Activated CD4-positive, CD25-positive, alpha-beta regulatory T cell treated with anti-CD3 and anti-CD28 coated beads, Interleukin-2, amount 50 U/mL, for 24 hours (primary cell): ENCODE measurements around the gene SLC13A3.

ENCODE experiments used
- ATAC-seq, 2 donors: fragments of 150-1000 bp; cut with Tn5 transposase; one replicate each; pipeline ENCODE4 v1.10.0; 2021; ENCODE audit warnings: mild to moderate bottlenecking in 1 of 2, moderate library complexity in 1 of 2

Gene SLC13A3

DNA sequence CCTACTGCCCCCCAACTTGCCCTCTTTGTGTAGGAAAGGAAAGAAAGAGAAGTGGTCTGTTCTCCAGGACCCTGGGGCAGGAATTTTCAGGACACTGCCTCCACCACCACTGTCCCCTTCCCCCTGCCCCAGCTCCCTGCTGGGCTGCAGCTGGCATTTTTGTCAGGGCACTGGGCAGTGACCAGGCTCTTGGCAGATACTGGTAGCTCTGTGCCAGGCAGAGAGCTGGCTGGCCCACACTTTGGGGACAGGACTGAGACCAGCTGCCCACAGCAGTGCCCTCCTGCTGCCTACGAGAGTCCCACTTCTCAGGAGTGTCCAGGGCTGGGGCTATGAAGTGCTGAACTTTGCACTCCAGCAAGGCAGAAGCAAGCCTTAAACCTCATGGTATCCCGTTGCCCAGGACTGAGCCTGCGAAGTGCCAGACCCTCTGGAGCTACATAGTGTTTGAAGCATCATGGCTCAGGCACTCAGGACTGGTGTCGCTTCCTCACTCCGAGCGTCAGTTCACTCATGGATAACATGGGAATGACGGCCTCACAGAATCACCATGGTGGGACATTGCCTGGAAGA is 19.3 kb downstream of the SLC13A3 start:
- ATAC-seq: no peak

DNA sequence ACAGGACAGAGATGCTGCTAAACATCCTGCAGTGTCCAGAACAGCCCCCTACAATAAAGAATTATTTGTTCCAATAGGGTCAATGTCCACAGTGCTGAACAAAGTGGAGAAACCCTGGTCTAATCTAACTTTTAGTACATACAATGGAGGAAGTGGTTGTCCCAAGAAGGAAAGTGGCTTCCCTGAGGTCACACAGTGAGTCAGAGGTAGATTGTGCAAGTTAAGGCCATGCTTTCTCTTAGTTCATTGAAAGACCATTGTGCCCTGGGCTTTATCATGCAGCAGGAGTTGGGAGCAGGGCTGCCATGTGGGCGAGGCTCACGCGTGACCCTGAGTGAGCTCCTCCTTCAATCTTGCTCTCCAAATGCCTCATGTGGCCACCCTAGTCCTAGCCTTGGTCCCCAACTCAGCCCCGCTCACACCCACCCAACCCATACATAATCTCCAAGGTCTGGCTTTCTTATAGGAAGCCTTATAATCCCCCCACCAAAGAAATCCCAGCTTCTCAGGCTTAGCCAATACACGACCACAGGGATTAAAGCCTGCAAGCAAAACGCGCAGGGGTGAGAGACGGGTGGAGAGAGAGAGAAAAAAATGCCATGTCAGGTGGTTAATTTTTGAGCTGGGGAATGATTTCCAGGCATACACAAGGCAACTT is 19.9 kb downstream of the SLC13A3 start:
- no peak for ATAC-seq

DNA sequence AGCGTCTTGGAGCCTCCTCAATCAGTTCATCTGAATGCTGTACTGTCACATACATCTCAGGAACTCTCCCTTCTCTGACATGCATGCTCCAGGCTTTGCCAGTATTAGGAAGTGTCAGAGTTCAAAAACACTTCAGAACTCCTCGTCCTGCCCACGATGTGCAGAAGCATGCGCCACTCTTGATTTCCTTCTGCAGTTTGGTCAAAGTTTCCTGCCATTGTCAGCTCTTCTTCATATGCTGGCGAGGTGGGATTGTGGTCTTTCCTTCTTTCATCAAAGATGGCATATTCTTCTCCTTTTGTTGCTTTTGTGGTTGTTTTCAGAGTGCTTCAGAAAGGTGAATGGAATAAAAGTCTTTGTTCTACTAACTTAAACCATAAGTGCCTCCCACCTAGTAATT is 21.0 kb downstream of the SLC13A3 start:
- ATAC-seq: no peak

- no peak for ATAC-seq
These were observed 21.9 kb downstream of the SLC13A3 start for GRCh38 chr20:46629341-46629740.

- no peak for ATAC-seq
These were observed 24.0 kb downstream of the SLC13A3 start for GRCh38 chr20:46627234-46627633.

GRCh38 chr20:46626758-46627157 is 24.5 kb downstream of the SLC13A3 start:
- ATAC-seq: no peak

DNA sequence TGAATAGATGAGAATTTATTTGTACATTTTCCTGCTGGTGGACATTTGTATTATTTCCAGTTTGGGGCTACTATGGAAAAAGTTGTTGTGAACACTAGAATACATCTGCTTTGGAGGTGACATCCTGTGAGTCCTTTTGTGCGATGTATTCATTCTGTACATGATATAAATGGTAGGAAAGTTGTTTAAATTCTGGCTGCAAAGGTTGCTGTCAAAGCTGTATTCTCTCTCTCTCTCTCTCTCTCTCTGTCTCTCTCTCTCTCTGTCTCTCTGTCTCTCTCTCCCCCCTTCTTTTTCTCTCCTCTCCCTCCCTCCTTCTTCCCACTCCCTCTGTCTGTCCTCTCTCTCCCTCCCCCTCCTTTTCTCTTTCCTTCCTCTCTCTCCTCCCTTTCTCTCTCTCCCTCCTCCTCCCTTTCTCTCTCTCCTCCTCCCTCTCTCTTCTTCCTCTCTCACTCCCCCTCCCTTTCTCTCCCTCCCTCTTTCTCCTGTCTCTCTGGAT is 25.3 kb downstream of the SLC13A3 start:
- ATAC-seq: no peak

DNA sequence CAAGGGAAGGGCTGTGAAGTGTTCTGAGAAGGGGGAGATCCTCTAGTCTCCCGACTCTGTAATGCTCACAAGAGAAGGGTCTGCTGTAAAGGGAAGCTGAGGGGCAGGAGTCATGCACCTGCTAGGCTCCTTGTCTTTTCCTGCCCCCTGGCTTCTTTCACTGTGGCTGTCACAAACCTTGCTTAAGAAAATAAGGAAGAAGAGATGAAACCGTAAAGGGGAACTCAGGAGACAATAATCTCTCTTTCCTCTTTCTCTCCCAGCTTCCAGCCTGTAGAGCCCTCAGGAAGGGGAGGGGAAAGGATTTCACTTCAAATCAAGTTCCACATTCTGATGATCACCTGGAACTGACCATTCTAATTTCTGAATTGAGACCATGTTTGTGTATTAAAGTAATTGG is 26.3 kb downstream of the SLC13A3 start:
- no peak for ATAC-seq

DNA sequence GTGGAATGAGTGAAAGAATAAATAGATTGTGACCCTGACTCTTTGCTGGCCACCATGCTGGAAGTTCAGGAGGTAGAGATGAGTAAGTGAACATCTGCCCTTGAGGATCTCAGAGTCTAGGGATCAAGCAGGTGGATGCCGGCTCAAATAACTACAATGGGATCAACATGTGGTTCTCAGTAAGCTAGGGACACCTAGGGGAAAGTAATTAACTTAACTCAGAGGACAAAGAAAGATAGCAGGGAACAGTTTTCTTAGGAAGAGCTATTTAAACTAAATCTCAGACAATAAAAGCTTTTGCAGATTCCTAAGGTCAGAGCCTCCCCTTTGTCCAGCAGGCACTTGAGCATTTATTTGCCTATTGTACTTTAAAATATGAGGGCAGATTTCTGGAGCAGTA is 29.1 kb downstream of the SLC13A3 start:
- no peak for ATAC-seq

GRCh38 chr20:46621492-46621891 is 29.8 kb downstream of the SLC13A3 start:
- ATAC-seq: no peak

- no peak for ATAC-seq
These were observed 31.8 kb downstream of the SLC13A3 start for GRCh38 chr20:46619445-46619844.

DNA sequence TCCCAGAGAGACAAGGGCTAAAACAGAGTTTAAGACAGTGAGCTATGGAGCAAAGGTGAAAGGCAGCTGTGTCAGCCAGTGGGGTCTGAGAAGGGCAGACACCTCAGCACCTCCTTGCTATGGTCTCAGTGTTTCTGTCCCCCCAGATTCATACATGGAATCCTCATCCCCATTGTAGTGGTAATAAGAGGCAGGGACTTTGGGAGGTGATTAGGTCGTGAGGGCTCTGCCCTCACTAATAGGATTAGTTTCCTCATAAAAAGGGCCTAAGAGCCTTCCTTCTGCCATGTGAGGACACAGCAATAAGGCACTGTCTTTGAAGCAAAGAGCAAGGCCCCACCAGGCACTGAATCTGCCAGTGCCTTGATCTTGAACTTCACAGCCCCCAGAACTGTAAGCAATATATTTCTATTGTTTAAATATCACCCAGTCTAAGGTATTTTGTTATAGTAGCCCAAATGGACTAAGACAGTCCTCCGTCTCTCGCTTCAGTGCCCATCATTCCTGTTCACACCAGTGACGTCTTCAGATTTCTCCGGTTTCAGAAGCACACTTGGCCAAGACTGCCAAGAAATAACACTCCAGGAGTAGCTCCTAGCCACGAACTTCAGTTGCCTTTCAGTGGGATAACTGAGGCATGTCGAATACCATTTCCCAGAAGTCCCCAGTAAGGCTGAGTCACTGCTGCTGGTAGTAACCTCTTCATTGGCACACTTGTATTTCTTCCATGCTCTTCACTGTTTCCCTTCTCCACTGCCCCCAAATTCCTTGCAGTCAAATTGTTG is 32.8 kb downstream of the SLC13A3 start:
- no peak for ATAC-seq

- ATAC-seq: no peak
These were observed 36.8 kb downstream of the SLC13A3 start for GRCh38 chr20:46614503-46614902.

DNA sequence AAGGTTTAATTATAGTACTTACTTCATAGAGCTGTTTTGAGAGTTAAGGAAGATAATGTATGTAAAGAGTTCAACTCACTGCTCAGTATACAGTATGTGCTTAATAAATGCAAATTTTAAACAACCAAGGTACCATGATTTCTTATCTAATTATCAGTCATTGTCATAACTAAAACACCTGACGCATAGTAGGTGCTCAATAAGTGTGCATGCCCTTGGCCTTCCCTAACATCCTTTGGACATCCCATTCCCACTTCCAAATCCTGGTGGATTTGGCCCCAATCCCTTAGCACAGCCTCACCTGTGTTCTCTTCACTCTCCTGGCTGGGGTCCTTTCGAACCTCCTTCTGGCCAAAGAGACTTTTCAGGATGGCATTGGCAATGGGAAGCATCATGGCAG is 41.1 kb downstream of the SLC13A3 start:
- ATAC-seq: no peak

GRCh38 chr20:46609043-46609442 is 42.2 kb downstream of the SLC13A3 start:
- ATAC-seq: no peak

GRCh38 chr20:46607849-46608497 is 43.3 kb downstream of the SLC13A3 start:
- ATAC-seq: no peak

DNA sequence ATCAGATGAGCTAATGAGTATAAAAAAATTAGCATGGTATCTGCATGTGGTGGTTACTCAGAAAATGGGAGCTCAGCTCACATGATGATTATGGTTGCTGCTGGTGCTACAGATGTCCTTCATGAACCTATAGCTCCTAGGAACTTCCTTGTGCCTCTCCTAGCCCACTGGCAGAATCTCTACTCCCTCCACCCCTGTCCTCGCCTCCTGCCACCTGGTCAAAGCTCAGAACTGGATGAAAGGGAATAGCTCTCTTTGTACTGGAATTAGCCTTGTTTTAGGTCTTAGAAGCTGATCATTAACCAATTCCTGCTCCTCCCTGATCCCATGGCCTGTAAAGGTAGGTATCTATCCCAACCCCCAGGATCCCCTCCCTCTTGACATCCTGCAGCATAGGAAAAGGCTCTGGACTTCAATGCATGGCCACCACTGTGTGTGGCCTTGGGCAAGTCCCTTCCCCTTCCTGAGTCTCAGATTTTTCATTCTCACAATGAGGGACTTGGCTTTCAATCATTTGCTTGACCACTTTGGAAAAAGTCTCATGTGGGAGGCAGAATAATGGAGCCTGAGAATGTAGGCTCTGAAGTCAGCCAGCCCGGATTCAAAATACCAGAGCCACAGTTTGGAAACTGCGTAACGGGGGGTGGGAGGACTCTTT is 43.9 kb downstream of the SLC13A3 start:
- no peak for ATAC-seq

- no peak for ATAC-seq
These were observed 44.5 kb downstream of the SLC13A3 start for GRCh38 chr20:46606817-46607190.

GRCh38 chr20:46605978-46606816 is 45.1 kb downstream of the SLC13A3 start:
- ATAC-seq: no peak

GRCh38 chr20:46605181-46605580 is 46.1 kb downstream of the SLC13A3 start:
- ATAC-seq: no peak

- no peak for ATAC-seq
These were observed 46.6 kb downstream of the SLC13A3 start for GRCh38 chr20:46604551-46605133.

- no peak for ATAC-seq
These were observed 48.8 kb downstream of the SLC13A3 start for GRCh38 chr20:46602429-46602828.
